HepG2 (cell line): ENCODE results near the gene TDRD9. TPM values are rescaled to one million over a fixed set of nuclear protein-coding genes. Genes with fewer than 3 reads are reported as not detected.

Experiments used
- CBX2 ChIP-seq, 2 experiments: fragments of 200-600 bp in 1 of 2; sonication (generic); formaldehyde crosslinking in 1 of 2; IDR thresholded peaks; 2 replicates each; pipeline versions ENCODE4 v1.7.0 to v1.8.1; 2018 to 2022; ENCODE audit warnings: low read depth in 2 of 2, low read length in 1 of 2, mild to moderate bottlenecking in 1 of 2, missing genetic modification reagents in 1 of 2
- CENPX ChIP-seq: sonication (generic); formaldehyde crosslinking; IDR thresholded peaks from 2 replicates; pipeline ENCODE4 v1.9.0; 2021; ENCODE audit warnings: mild to moderate bottlenecking, missing genetic modification reagents, moderate library complexity
- CREB1 ChIP-seq, 2 experiments: fragments of 450-650 bp in 1 of 2; IDR thresholded peaks; 2 replicates each; pipeline ENCODE4 v1.6.1; 2016 to 2017; ENCODE audit warnings: control low read depth in 1 of 2, mild to moderate bottlenecking in 1 of 2, missing compliant biosample characterization in 1 of 2, missing genetic modification characterization in 1 of 2
- HNRNPH1 ChIP-seq: fragments of 200-400 bp; formaldehyde crosslinking; optimal IDR thresholded peaks from 2 replicates; pipeline ENCODE3; 2017; ENCODE audit warnings: mild to moderate bottlenecking, low read depth, low read length
- HOXA9 ChIP-seq: sonication (generic); formaldehyde crosslinking; IDR thresholded peaks from 2 replicates; pipeline ENCODE4 v1.8.1; 2022; ENCODE audit warnings: missing genetic modification reagents, mild to moderate bottlenecking, moderate library complexity, borderline replicate concordance
- KDM3A ChIP-seq: IDR thresholded peaks from 2 replicates; pipeline ENCODE4 v1.6.1; 2018; ENCODE audit warnings: low read depth, missing compliant biosample characterization
- KDM4B ChIP-seq: sonication (generic); formaldehyde crosslinking; IDR thresholded peaks from 2 replicates; pipeline ENCODE4 v1.4.0; 2020; ENCODE audit warnings: missing genetic modification reagents
- NR2F6 ChIP-seq, 2 experiments: IDR thresholded peaks; 2 replicates each; pipeline ENCODE4 v1.6.1; 2016; ENCODE audit warnings: antibody characterized with exemption in 1 of 2, mild to moderate bottlenecking in 1 of 2
- PAX8 ChIP-seq: sonication (generic); formaldehyde crosslinking; IDR thresholded peaks from 2 replicates; pipeline ENCODE4 v1.8.0; 2022; ENCODE audit warnings: mild to moderate bottlenecking, missing genetic modification reagents, borderline replicate concordance
- RORA ChIP-seq: sonication (generic); formaldehyde crosslinking; IDR thresholded peaks from 2 replicates; pipeline ENCODE4 v1.5.0; 2020; ENCODE audit warnings: mild to moderate bottlenecking, missing genetic modification reagents, moderate library complexity
- SMARCE1 ChIP-seq: fragments of 450-650 bp; IDR thresholded peaks from 2 replicates; pipeline ENCODE4 v1.6.1; 2017; ENCODE audit warnings: borderline replicate concordance
- ZBTB3 ChIP-seq: sonication (generic); formaldehyde crosslinking; IDR thresholded peaks from 2 replicates; pipeline ENCODE4 v1.4.0; 2020; ENCODE audit warnings: low read depth, mild to moderate bottlenecking, moderate library complexity, missing genetic modification reagents, borderline replicate concordance
- ZBTB7B ChIP-seq: sonication (generic); formaldehyde crosslinking; IDR thresholded peaks from 2 replicates; pipeline ENCODE4 v1.4.0; 2020; ENCODE audit warnings: missing genetic modification reagents
- ZFP90 ChIP-seq: sonication (generic); formaldehyde crosslinking; IDR thresholded peaks from 2 replicates; pipeline ENCODE4 v1.8.0; 2022; ENCODE audit warnings: missing genetic modification reagents, mild to moderate bottlenecking, inconsistent platforms, borderline replicate concordance
- ZNF275 ChIP-seq: sonication (generic); formaldehyde crosslinking; IDR thresholded peaks from 2 replicates; pipeline ENCODE4 v1.8.0; 2022; ENCODE audit warnings: missing genetic modification reagents, mild to moderate bottlenecking, inconsistent platforms, borderline replicate concordance
- ZNF44 ChIP-seq: sonication (generic); formaldehyde crosslinking; IDR thresholded peaks from 2 replicates; pipeline ENCODE4 v1.5.1; 2020; ENCODE audit warnings: mild to moderate bottlenecking, missing genetic modification reagents
- ZNF501 ChIP-seq: sonication (generic); formaldehyde crosslinking; IDR thresholded peaks from 2 replicates; pipeline ENCODE4 v1.5.1; 2020; ENCODE audit warnings: mild to moderate bottlenecking, moderate library complexity, missing genetic modification reagents
- ZNF792 ChIP-seq: IDR thresholded peaks from 2 replicates; pipeline ENCODE4 v1.6.1; 2016
- ZZZ3 ChIP-seq: sonication (generic); formaldehyde crosslinking; IDR thresholded peaks from 2 replicates; pipeline ENCODE4 v1.4.0; 2020; ENCODE audit warnings: missing genetic modification reagents, mild to moderate bottlenecking, borderline replicate concordance
- polyA plus RNA-seq, 8 experiments: library from polyadenylated mRNA; depleted of rRNA in 3 of 8; stranded (reverse) in 7 of 8; unstranded in 1 of 8; fragments of >200 nt; fragmentation: Illumina TruSeq in 4 of 8; extraction: Trizol in 4 of 8; gene quantifications; 2 replicates each; pipeline versions ENCODE4 v1.2.1 to v1.2.3, GENCODE V29; 2011 to 2016; ENCODE audit warnings: low read depth in 4 of 8, missing spikeins in 1 of 8, mixed read lengths in 1 of 8; ENCODE audit not compliant: insufficient read depth in 1 of 8
- total RNA-seq, 5 experiments: library from RNA; depleted of rRNA; stranded (reverse); fragments of >200 nt; fragmentation: Illumina TruSeq; extraction: Trizol; gene quantifications; 2 replicates each; pipeline ENCODE4 v1.2.3, GENCODE V29; 2016; ENCODE audit warnings: low read depth in 1 of 5
- TF ChIP-seq, protein P1 (sequence below): sonication (generic); formaldehyde crosslinking; IDR thresholded peaks from 2 replicates; pipeline ENCODE4 v1.4.0; 2020; ENCODE audit warnings: mild to moderate bottlenecking, low read depth, missing genetic modification reagents
- TF ChIP-seq, protein P2 (sequence below): sonication (generic); formaldehyde crosslinking; IDR thresholded peaks from 2 replicates; pipeline ENCODE4; 2020; ENCODE audit warnings: missing genetic modification reagents, mild to moderate bottlenecking, borderline replicate concordance

TDRD9 gene
- total and polyA plus RNA-seq, 2 of the 13 experiments (the other 11 are each of a cell fraction or from before 2014, with no cell fraction given), result not detected

- TF ChIP-seq ZNF275 (no peak), ZZZ3 (CRISPR knock-in tag) (no peak), PAX8 (CRISPR knock-in tag) (no peak), KDM4B (CRISPR knock-in tag) (no peak), ZBTB7B (CRISPR knock-in tag) (no peak), SMARCE1 (no peak), ZBTB3 (CRISPR knock-in tag) (no peak), ZNF44 (CRISPR knock-in tag) (no peak), ZNF792 (CRISPR knock-in tag) (no peak), NR2F6 (IDR thresholded peaks at IDR 0.05) (peak; percentile 83), NR2F6 (CRISPR knock-in tag; IDR thresholded peaks at IDR 0.05) (0 out of 2 replicates have a peak, but pooled peaks have one; percentile 32), HOXA9 (no peak), RORA (peak; percentile 64; the same call in 1 of the 2 replicates), CREB1 (IDR thresholded peaks at IDR 0.05) (no peak), CREB1 (CRISPR knock-in tag; IDR thresholded peaks at IDR 0.05) (no peak), CBX2 (IDR thresholded peaks at IDR 0.05; ENCODE audit: low read depth, low read length) (no peak), CBX2 (CRISPR knock-in tag; IDR thresholded peaks at IDR 0.05; ENCODE audit: low read depth) (no peak), ZNF501 (CRISPR knock-in tag) (peak; percentile 77), KDM3A (CRISPR knock-in tag) (no peak), ZFP90 (CRISPR knock-in tag) (no peak), HNRNPH1 (no peak), CENPX (CRISPR knock-in tag) (no peak)
- TF ChIP-seq, protein P1, sequence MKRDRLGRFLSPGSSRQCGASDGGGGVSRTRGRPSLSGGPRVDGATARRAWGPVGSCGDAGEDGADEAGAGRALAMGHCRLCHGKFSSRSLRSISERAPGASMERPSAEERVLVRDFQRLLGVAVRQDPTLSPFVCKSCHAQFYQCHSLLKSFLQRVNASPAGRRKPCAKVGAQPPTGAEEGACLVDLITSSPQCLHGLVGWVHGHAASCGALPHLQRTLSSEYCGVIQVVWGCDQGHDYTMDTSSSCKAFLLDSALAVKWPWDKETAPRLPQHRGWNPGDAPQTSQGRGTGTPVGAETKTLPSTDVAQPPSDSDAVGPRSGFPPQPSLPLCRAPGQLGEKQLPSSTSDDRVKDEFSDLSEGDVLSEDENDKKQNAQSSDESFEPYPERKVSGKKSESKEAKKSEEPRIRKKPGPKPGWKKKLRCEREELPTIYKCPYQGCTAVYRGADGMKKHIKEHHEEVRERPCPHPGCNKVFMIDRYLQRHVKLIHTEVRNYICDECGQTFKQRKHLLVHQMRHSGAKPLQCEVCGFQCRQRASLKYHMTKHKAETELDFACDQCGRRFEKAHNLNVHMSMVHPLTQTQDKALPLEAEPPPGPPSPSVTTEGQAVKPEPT, result no peak
- TF ChIP-seq, protein P2, sequence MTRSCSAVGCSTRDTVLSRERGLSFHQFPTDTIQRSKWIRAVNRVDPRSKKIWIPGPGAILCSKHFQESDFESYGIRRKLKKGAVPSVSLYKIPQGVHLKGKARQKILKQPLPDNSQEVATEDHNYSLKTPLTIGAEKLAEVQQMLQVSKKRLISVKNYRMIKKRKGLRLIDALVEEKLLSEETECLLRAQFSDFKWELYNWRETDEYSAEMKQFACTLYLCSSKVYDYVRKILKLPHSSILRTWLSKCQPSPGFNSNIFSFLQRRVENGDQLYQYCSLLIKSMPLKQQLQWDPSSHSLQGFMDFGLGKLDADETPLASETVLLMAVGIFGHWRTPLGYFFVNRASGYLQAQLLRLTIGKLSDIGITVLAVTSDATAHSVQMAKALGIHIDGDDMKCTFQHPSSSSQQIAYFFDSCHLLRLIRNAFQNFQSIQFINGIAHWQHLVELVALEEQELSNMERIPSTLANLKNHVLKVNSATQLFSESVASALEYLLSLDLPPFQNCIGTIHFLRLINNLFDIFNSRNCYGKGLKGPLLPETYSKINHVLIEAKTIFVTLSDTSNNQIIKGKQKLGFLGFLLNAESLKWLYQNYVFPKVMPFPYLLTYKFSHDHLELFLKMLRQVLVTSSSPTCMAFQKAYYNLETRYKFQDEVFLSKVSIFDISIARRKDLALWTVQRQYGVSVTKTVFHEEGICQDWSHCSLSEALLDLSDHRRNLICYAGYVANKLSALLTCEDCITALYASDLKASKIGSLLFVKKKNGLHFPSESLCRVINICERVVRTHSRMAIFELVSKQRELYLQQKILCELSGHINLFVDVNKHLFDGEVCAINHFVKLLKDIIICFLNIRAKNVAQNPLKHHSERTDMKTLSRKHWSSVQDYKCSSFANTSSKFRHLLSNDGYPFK, result no peak
These were observed 49.1 kb upstream of the TDRD9 start (continued) for GRCh38 chr14:103879118-103879569.
